WTC11 (cell line): Measurements from ENCODE around the gene RBBP6. TPM values are rescaled to one million over a fixed set of nuclear protein-coding genes. Genes with fewer than 3 reads are reported as not detected.
"Not testable (repeated sequence)": the region's sequence is repeated elsewhere in the genome, so short reads cannot be mapped to it uniquely, and the experiment has no call there.

Experiments
- ATAC-seq: fragments of 200-7000 bp; cut with Tn5 transposase; 2 replicates; pipeline ENCODE4 v1.10.0; 2021; ENCODE audit warnings: mild to moderate bottlenecking, moderate library complexity
- CTCF ChIA-PET: fragments of 300-600 bp; sonication (Branson Sonifier 250); formaldehyde crosslinking; loops from one replicate; lab custom pipeline; 2021; ENCODE audit warnings: antibody characterized with exemption; lab: Charles Lee
- POLR2A ChIA-PET: fragments of 350-600 bp; sonication (Branson Sonifier 250); formaldehyde crosslinking; loops from one replicate; lab custom pipeline; 2021; ENCODE audit warnings: antibody characterized with exemption; lab: Charles Lee
- DNase-seq: peaks from one replicate; pipeline ENCODE4 v3.0.0; 2021; ENCODE audit warnings: low spot score
- H3K27ac Mint-ChIP-seq: 2 replicates; pipeline ENCODE4 v1.8.0; 2021; ENCODE audit warnings: mixed read lengths
- H3K27me3 Mint-ChIP-seq: 2 replicates; pipeline ENCODE4 v1.8.0; 2021; ENCODE audit warnings: low read depth, mild to moderate bottlenecking, moderate library complexity, mixed read lengths
- H3K36me3 Mint-ChIP-seq: 2 replicates; pipeline ENCODE4 v1.8.0; 2021; ENCODE audit warnings: mixed read lengths
- H3K4me1 Mint-ChIP-seq: 2 replicates; pipeline ENCODE4 v1.8.0; 2022; ENCODE audit warnings: mixed read lengths
- H3K4me3 Mint-ChIP-seq: 2 replicates; pipeline ENCODE4 v1.8.0; 2021; ENCODE audit warnings: mild to moderate bottlenecking, moderate library complexity, mixed read lengths
- H3K9me3 Mint-ChIP-seq: 2 replicates; pipeline ENCODE4 v1.8.0; 2021; ENCODE audit warnings: mixed read lengths
- CREM ChIP-seq: sonication (generic); formaldehyde crosslinking; IDR thresholded peaks from 2 replicates; pipeline ENCODE4 v1.8.1; 2022; ENCODE audit warnings: mild to moderate bottlenecking, missing genetic modification reagents, moderate library complexity
- FOXK1 ChIP-seq: sonication (generic); formaldehyde crosslinking; IDR thresholded peaks from 2 replicates; pipeline ENCODE4 v1.8.0; 2022; ENCODE audit warnings: mild to moderate bottlenecking, moderate library complexity, missing genetic modification reagents
- TEAD4 ChIP-seq: sonication (generic); formaldehyde crosslinking; IDR thresholded peaks from 2 replicates; pipeline ENCODE4 v1.8.0; 2022; ENCODE audit warnings: mild to moderate bottlenecking, missing genetic modification reagents
- TP53 ChIP-seq: sonication (generic); formaldehyde crosslinking; IDR thresholded peaks from 2 replicates; pipeline ENCODE4 v1.8.1; 2023; ENCODE audit warnings: mild to moderate bottlenecking, missing genetic modification reagents
- ZNF138 ChIP-seq: sonication (generic); formaldehyde crosslinking; conservative IDR thresholded peaks from 2 replicates; pipeline ENCODE4 v1.8.1; 2022; ENCODE audit warnings: mild to moderate bottlenecking, moderate library complexity, missing genetic modification reagents
- total RNA-seq: library from RNA; stranded (reverse); gene quantifications from 3 replicates; pipeline ENCODE4 v1.2.3, GENCODE V29; 2021
- TF ChIP-seq, protein P1 (sequence below): fragments of 250-450 bp; sonication (Bioruptor Pico); IDR thresholded peaks from 2 replicates; pipeline ENCODE4 v1.9.0; 2021; ENCODE audit warnings: moderate library complexity, mild to moderate bottlenecking, inconsistent platforms, borderline replicate concordance
- TF ChIP-seq, protein P2 (sequence below): sonication (generic); formaldehyde crosslinking; IDR thresholded peaks from 2 replicates; pipeline ENCODE4 v1.8.0; 2023; ENCODE audit warnings: missing genetic modification reagents
- TF ChIP-seq, protein P3 (sequence below): sonication (generic); formaldehyde crosslinking; IDR thresholded peaks from 2 replicates; pipeline ENCODE4 v1.8.1; 2022; ENCODE audit warnings: low read depth, mild to moderate bottlenecking, moderate library complexity, missing genetic modification reagents, borderline replicate concordance
- TF ChIP-seq, protein P4 (sequence below): fragments of 250-450 bp; sonication (Bioruptor Pico); conservative IDR thresholded peaks from 2 replicates; pipeline ENCODE4 v1.9.0; 2021; ENCODE audit warnings: mild to moderate bottlenecking
- TF ChIP-seq, protein P5 (sequence below): sonication (generic); formaldehyde crosslinking; IDR thresholded peaks from 2 replicates; pipeline ENCODE4 v1.8.0; 2022; ENCODE audit warnings: missing genetic modification reagents
- TF ChIP-seq, protein P6 (sequence below): sonication (generic); formaldehyde crosslinking; IDR thresholded peaks from 2 replicates; pipeline ENCODE4 v1.8.1; 2022; ENCODE audit warnings: mild to moderate bottlenecking, missing genetic modification reagents, moderate library complexity, borderline replicate concordance
- TF ChIP-seq, protein P7 (sequence below): sonication (generic); formaldehyde crosslinking; IDR thresholded peaks from 2 replicates; pipeline ENCODE4 v1.8.0; 2023; ENCODE audit warnings: mild to moderate bottlenecking, missing genetic modification reagents
- TF ChIP-seq, protein P8 (sequence below): sonication (generic); formaldehyde crosslinking; conservative IDR thresholded peaks from 2 replicates; pipeline ENCODE4 v1.8.1; 2022; ENCODE audit warnings: mild to moderate bottlenecking, missing genetic modification reagents

RBBP6 gene
- total RNA-seq, 1 experiment from 2014 or later: 62.4 TPM

DNA sequence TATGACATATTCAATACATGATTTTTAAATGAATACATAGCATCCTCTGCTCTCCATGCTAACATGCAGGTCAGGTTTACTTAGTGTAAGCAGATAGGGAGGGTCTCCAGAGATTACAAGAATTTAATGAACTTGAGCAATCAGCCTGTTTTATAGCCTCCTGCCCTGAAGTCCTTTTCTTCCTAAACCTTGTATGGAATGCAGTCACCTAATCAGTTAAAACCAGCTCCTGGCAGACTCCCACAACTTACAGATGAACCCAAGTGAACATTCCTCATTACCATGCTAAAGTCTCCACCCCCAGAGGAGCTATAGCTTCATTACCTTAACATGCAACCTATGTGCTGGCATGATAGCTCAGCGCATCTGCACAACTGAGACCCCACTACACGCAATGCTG is 48.5 kb upstream of the RBBP6 start:
- Mint-ChIP-seq H3K4me3 (no peak overlapping the region), H3K36me3 (peaks cover 15% of the 10 kb centered on the region), H3K27ac (no peak overlapping the region), H3K27me3 (peaks cover 42% of the 10 kb centered on the region), H3K9me3 (peaks cover 25% of the 10 kb centered on the region), H3K4me1 (peaks cover 3% of the 10 kb centered on the region; the same call in 1 of the 2 replicates)
- ChIA-PET CTCF (interaction anchor here (0.5 to 0.7 kb wide), 2 partner anchors 14 to 23 kb away, joined by 3 to 4 read pairs; no protein-coding TSS in a partner anchor), POLR2A (interaction anchor here (0.6 kb wide), 1 partner anchor 802 kb away, joined by 3 read pairs; no protein-coding TSS in a partner anchor)
- no peak for ATAC-seq
- TF ChIP-seq, protein P1, sequence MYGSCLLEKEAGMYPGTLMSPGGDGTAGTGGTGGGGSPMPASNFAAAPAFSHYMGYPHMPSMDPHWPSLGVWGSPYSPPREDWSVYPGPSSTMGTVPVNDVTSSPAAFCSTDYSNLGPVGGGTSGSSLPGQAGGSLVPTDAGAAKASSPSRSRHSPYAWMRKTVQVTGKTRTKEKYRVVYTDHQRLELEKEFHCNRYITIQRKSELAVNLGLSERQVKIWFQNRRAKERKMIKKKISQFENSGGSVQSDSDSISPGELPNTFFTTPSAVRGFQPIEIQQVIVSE: no peak
- TF ChIP-seq, protein P2, sequence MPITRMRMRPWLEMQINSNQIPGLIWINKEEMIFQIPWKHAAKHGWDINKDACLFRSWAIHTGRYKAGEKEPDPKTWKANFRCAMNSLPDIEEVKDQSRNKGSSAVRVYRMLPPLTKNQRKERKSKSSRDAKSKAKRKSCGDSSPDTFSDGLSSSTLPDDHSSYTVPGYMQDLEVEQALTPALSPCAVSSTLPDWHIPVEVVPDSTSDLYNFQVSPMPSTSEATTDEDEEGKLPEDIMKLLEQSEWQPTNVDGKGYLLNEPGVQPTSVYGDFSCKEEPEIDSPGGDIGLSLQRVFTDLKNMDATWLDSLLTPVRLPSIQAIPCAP (CRISPR knock-in tag): no peak
- no peak for TF ChIP-seq TP53
- TF ChIP-seq, protein P3, sequence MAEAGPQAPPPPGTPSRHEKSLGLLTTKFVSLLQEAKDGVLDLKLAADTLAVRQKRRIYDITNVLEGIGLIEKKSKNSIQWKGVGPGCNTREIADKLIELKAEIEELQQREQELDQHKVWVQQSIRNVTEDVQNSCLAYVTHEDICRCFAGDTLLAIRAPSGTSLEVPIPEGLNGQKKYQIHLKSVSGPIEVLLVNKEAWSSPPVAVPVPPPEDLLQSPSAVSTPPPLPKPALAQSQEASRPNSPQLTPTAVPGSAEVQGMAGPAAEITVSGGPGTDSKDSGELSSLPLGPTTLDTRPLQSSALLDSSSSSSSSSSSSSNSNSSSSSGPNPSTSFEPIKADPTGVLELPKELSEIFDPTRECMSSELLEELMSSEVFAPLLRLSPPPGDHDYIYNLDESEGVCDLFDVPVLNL: no peak
- TF ChIP-seq, protein P4, sequence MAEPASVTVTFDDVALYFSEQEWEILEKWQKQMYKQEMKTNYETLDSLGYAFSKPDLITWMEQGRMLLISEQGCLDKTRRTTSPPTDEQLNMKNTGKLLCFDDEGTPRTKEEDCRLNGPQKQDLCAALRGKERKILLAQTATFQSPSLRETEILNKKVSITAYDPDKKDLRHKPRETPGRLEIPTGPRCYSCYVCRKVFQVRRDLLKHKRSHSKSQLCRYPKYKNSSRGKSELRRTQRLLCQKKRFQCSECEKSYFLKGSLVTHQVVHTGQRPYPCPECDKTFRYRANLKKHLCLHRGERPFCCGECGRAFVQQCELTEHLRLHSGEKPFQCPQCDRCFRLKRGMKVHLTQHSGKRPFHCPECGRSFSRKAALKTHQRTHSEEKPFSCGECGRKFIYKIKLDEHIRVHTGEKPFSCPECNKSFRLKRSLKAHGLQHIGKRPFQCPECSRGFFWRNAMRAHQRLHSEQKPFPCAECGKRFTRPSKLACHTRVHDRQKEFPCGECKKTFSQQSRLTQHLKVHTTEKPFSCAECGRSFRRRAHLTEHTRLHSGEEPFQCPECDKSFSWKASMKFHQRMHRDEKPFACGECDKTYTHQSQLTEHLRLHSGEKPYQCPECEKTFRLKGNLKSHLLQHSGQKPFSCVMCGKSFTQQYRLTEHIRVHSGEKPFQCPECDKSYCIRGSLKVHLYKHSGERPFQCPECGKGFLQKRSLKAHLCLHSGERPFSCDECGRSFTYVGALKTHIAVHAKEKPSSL: no peak
- no peak for DNase-seq

DNA sequence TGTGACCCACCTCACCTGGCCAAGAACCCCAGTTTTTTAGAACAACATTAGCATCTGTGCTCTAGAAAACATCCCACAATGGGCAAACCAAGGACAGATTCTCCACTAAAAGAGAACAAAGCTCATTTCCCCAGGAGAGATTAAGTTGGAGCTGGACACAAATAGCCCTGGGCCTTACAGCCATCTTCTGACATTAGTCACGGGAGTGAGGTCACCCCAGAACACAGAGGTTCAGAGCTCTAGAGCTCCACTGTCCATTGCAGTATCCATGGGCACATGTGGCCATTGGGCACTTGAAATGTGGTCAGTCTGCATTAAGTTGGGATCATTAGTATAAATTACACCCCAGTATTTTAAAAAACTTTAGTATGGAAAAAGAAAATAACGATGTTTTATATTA is 47.6 kb upstream of the RBBP6 start:
- ATAC-seq: no peak
- POLR2A ChIA-PET: no interaction called here

DNA sequence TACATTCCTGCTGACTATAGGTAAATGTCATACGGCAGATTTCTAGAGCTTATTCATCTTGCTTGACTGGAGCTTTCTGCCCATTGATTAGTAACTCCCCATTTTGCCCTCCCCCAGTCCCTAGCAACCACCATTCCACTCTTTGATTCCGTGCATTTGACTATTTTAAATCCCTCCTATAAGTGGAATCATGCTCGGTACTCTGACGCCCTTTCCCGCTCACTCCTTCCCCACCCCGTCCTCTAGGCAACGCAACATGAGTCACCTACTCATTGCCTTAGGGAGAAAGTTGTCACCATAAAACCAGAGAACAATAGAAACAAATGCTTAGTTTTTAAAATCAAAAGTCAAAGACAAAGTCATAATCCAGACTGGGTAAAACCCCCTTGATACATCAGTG is 45.5 kb upstream of the RBBP6 start:
- DNase-seq: no peak
- CTCF ChIA-PET: interaction anchor here (0.7 to 2.8 kb wide), 4 partner anchors 11 to 452 kb away, joined by 3 to 19 read pairs (median 4); no protein-coding TSS in a partner anchor
- no peak overlapping the region for H3K4me3 Mint-ChIP-seq
- peaks cover 7% of the 10 kb centered on the region for H3K4me1 Mint-ChIP-seq
- TF ChIP-seq, protein P5, sequence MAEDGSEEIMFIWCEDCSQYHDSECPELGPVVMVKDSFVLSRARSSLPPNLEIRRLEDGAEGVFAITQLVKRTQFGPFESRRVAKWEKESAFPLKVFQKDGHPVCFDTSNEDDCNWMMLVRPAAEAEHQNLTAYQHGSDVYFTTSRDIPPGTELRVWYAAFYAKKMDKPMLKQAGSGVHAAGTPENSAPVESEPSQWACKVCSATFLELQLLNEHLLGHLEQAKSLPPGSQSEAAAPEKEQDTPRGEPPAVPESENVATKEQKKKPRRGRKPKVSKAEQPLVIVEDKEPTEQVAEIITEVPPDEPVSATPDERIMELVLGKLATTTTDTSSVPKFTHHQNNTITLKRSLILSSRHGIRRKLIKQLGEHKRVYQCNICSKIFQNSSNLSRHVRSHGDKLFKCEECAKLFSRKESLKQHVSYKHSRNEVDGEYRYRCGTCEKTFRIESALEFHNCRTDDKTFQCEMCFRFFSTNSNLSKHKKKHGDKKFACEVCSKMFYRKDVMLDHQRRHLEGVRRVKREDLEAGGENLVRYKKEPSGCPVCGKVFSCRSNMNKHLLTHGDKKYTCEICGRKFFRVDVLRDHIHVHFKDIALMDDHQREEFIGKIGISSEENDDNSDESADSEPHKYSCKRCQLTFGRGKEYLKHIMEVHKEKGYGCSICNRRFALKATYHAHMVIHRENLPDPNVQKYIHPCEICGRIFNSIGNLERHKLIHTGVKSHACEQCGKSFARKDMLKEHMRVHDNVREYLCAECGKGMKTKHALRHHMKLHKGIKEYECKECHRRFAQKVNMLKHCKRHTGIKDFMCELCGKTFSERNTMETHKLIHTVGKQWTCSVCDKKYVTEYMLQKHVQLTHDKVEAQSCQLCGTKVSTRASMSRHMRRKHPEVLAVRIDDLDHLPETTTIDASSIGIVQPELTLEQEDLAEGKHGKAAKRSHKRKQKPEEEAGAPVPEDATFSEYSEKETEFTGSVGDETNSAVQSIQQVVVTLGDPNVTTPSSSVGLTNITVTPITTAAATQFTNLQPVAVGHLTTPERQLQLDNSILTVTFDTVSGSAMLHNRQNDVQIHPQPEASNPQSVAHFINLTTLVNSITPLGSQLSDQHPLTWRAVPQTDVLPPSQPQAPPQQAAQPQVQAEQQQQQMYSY (CRISPR knock-in tag): no peak
- TF ChIP-seq FOXK1 (CRISPR knock-in tag): no peak
- TF ChIP-seq, protein P6, sequence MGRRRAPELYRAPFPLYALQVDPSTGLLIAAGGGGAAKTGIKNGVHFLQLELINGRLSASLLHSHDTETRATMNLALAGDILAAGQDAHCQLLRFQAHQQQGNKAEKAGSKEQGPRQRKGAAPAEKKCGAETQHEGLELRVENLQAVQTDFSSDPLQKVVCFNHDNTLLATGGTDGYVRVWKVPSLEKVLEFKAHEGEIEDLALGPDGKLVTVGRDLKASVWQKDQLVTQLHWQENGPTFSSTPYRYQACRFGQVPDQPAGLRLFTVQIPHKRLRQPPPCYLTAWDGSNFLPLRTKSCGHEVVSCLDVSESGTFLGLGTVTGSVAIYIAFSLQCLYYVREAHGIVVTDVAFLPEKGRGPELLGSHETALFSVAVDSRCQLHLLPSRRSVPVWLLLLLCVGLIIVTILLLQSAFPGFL: no peak
- TF ChIP-seq, all 79 proteins: peak for 0
- H3K36me3 Mint-ChIP-seq: peaks cover 3% of the 10 kb centered on the region; the same call in 1 of the 2 replicates
- POLR2A ChIA-PET: no interaction called here
- H3K9me3 Mint-ChIP-seq: peaks cover 6% of the 10 kb centered on the region
- peaks cover 12% of the 10 kb centered on the region for H3K27me3 Mint-ChIP-seq
- H3K27ac Mint-ChIP-seq: no peak overlapping the region
- ATAC-seq: no peak

More for the DNA sequence above, 47.6 kb upstream of the RBBP6 start:
- peaks cover 15% of the 10 kb centered on the region for H3K36me3 Mint-ChIP-seq
- no peak for DNase-seq
- CTCF ChIA-PET: interaction anchor here (1.0 to 1.6 kb wide), 2 partner anchors 13 to 446 kb away, joined by 4 read pairs; no protein-coding TSS in a partner anchor
- H3K27me3 Mint-ChIP-seq: peaks cover 33% of the 10 kb centered on the region
- no peak overlapping the region for H3K4me3 Mint-ChIP-seq
- peaks cover 25% of the 10 kb centered on the region for H3K9me3 Mint-ChIP-seq
- no peak overlapping the region for H3K27ac Mint-ChIP-seq
- TF ChIP-seq ZNF138 (CRISPR knock-in tag) (no peak), TP53 (no peak), CREM (CRISPR knock-in tag) (no peak), TEAD4 (CRISPR knock-in tag) (no peak)
- TF ChIP-seq, protein P7, sequence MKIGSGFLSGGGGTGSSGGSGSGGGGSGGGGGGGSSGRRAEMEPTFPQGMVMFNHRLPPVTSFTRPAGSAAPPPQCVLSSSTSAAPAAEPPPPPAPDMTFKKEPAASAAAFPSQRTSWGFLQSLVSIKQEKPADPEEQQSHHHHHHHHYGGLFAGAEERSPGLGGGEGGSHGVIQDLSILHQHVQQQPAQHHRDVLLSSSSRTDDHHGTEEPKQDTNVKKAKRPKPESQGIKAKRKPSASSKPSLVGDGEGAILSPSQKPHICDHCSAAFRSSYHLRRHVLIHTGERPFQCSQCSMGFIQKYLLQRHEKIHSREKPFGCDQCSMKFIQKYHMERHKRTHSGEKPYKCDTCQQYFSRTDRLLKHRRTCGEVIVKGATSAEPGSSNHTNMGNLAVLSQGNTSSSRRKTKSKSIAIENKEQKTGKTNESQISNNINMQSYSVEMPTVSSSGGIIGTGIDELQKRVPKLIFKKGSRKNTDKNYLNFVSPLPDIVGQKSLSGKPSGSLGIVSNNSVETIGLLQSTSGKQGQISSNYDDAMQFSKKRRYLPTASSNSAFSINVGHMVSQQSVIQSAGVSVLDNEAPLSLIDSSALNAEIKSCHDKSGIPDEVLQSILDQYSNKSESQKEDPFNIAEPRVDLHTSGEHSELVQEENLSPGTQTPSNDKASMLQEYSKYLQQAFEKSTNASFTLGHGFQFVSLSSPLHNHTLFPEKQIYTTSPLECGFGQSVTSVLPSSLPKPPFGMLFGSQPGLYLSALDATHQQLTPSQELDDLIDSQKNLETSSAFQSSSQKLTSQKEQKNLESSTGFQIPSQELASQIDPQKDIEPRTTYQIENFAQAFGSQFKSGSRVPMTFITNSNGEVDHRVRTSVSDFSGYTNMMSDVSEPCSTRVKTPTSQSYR: no peak
- TF ChIP-seq, protein P8, sequence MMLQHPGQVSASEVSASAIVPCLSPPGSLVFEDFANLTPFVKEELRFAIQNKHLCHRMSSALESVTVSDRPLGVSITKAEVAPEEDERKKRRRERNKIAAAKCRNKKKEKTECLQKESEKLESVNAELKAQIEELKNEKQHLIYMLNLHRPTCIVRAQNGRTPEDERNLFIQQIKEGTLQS (CRISPR knock-in tag): no peak
- H3K4me1 Mint-ChIP-seq: no peaks in the 10 kb centered on the region

DNA sequence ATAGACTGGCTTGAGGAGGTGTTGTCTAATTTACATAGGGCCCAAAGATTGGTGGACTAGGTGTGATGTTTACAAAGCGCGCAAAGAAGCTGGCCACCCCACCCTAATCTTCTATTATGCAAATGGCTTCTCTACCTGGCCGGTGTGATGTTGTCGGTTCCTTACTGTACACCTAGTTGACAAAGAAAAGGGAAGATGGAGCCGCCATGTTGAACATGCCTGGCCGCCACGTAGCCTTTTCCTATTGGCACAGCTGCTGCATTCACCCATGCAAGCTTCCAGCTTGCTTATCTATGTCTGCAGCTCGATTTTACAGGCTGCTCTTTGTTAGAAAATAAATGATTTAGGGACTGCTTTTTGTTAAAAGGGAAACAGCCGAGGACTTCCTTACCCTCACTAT is 44.2 kb upstream of the RBBP6 start:
- H3K9me3 Mint-ChIP-seq, H3K27ac Mint-ChIP-seq, H3K36me3 Mint-ChIP-seq, DNase-seq, H3K4me3 Mint-ChIP-seq, H3K4me1 Mint-ChIP-seq, H3K27me3 Mint-ChIP-seq, ATAC-seq: not testable (repeated sequence)
- ChIA-PET POLR2A (interaction anchor here (0.6 kb wide), 2 partner anchors 88 to 420 kb away, joined by 3 to 6 read pairs; no protein-coding TSS in a partner anchor), CTCF (interaction anchor here (1.2 to 7.1 kb wide), 7 partner anchors 9 to 453 kb away, joined by 3 to 84 read pairs (median 7); no protein-coding TSS in a partner anchor)
